K562 (cell line): ENCODE measurements around the gene IQGAP3.

Experiments used
- CTCF ChIP-seq, 3 experiments: IDR thresholded peaks in 2 of 3; conservative IDR thresholded peaks in 1 of 3; 2 replicates each; pipeline ENCODE4 v1.5.1; 2011 to 2012; ENCODE audit warnings: low read length in 3 of 3, mild to moderate bottlenecking in 3 of 3, control low read depth in 2 of 3, improper control_type of control experiment in 1 of 3, inconsistent platforms in 1 of 3, low read depth in 1 of 3, mixed read lengths in 1 of 3, moderate library complexity in 1 of 3; ENCODE audit not compliant: insufficient read depth in 2 of 3
- PHB2 ChIP-seq: fragments of 450-650 bp; IDR thresholded peaks from 2 replicates; pipeline ENCODE4 v1.6.1; 2017; ENCODE audit warnings: low read depth

- TF ChIP-seq CTCF (IDR thresholded peaks at IDR 0.05 in 2 of 3, conservative IDR thresholded peaks at IDR 0.05 in 1 of 3; ENCODE audit: insufficient read depth in 2 of 3, low read depth in 1 of 3, low read length in 3 of 3) = no peak
- no peak for TF ChIP-seq PHB2
Measured at GRCh38 chr1:156544592-156545102, 27.7 kb downstream of the IQGAP3 start.
